Activated T-cell treated with anti-CD3 and anti-CD28 coated beads, Interleukin-2, amount 50 U/mL, for 72 hours (primary cell): ENCODE measurements around the gene PCDHB9. TPM values are rescaled to one million over a fixed set of nuclear protein-coding genes. Genes with fewer than 3 reads are reported as not detected.
A peak's percentile ranks its signal among the peaks of the same experiment; 100 is the strongest.
"Not testable (repeated sequence)": the region's sequence is repeated elsewhere in the genome, so short reads cannot be mapped to it uniquely, and the experiment has no call there.

Experiments
- ATAC-seq, 2 donors: fragments of 150-1000 bp; cut with Tn5 transposase; replicated peaks in 1 of 2; 2 replicates each; pipeline ENCODE4 v1.10.0; 2021; ENCODE audit warnings: moderate library complexity in 2 of 2, mild to moderate bottlenecking in 1 of 2
- DNase-seq, 2 donors: peaks; one replicate each; pipeline ENCODE4 v3.0.0; 2021 to 2022; ENCODE audit warnings: mixed read lengths in 1 of 2
- H3K27ac Mint-ChIP-seq: one replicate; pipeline ENCODE4 v1.8.0; 2022; ENCODE audit warnings: mild to moderate bottlenecking, moderate library complexity, mixed read lengths
- H3K27me3 Mint-ChIP-seq: one replicate; pipeline ENCODE4 v1.8.0; 2022; ENCODE audit warnings: low read depth, mixed read lengths
- H3K36me3 Mint-ChIP-seq, 2 donors: one replicate each; pipeline ENCODE4 v1.8.0; 2022; ENCODE audit warnings: mixed read lengths in 2 of 2, mild to moderate bottlenecking in 1 of 2; ENCODE audit not compliant: insufficient read depth in 2 of 2
- H3K4me1 Mint-ChIP-seq: one replicate; pipeline ENCODE4 v1.8.0; 2022; ENCODE audit warnings: low read depth, mixed read lengths
- H3K4me3 Mint-ChIP-seq, 2 donors: one replicate each; pipeline ENCODE4 v1.8.0; 2022; ENCODE audit warnings: mild to moderate bottlenecking in 2 of 2, mixed read lengths in 2 of 2, moderate library complexity in 2 of 2
- H3K9me3 Mint-ChIP-seq, 2 donors: one replicate each; pipeline ENCODE4 v1.8.0; 2022; ENCODE audit warnings: mixed read lengths in 2 of 2
- total RNA-seq, 2 donors: library from RNA; stranded (reverse); gene quantifications; one replicate each; pipeline ENCODE4 v1.2.3, GENCODE V29; 2022

PCDHB9 gene
- total RNA-seq, 2 donors from 2014 or later, result 0.05 TPM; not detected in 1

DNA sequence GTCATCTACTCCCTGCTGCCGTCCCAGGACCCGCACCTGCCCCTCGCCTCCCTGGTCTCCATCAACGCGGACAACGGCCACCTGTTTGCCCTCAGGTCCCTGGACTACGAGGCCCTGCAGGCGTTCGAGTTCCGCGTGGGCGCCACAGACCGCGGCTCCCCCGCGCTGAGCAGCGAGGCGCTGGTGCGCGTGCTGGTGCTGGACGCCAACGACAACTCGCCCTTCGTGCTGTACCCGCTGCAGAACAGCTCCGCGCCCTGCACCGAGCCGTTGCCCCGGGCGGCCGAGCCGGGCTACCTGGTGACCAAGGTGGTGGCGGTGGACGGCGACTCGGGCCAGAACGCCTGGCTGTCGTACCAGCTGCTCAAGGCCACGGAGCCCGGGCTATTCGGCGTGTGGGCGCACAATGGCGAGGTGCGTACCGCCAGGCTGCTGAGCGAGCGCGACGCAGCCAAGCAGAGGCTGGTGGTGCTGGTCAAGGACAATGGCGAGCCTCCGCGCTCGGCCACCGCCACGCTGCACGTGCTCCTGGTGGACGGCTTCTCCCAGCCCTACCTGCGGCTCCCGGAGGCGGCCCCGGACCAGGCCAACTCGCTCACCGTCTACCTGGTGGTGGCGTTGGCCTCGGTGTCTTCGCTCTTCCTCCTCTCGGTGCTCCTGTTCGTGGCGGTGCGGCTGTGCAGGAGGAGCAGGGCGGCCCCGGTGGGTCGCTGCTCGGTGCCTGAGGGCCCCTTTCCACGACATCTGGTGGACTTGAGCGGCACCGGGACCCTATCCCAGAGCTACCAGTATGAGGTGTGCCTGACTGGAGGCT lies 12.5 kb upstream of the PCDHB9 start:
- H3K36me3 Mint-ChIP-seq, H3K4me1 Mint-ChIP-seq, DNase-seq, H3K27ac Mint-ChIP-seq, H3K4me3 Mint-ChIP-seq, H3K27me3 Mint-ChIP-seq, H3K9me3 Mint-ChIP-seq, ATAC-seq: not testable (repeated sequence)

DNA sequence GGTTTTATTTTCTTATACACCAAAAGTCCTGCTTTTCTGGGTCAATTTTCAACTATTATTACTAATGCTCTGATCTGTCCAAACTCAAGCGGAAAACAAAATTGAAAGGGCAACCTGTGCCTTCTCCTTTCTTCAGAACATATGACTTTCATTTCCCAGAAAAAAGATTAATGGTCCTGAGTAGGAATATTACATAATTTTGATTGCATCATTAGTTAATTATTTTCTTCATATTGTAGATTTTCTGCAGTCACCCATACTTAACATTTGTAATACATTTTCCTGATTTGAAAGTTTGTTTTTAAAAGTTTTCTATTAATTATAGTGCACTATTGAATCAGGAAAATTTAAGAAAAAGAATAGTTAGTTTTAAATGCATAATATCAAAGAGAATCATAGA lies 11.0 kb upstream of the PCDHB9 start:
- no peaks in the 10 kb centered on the region for H3K9me3 Mint-ChIP-seq

DNA sequence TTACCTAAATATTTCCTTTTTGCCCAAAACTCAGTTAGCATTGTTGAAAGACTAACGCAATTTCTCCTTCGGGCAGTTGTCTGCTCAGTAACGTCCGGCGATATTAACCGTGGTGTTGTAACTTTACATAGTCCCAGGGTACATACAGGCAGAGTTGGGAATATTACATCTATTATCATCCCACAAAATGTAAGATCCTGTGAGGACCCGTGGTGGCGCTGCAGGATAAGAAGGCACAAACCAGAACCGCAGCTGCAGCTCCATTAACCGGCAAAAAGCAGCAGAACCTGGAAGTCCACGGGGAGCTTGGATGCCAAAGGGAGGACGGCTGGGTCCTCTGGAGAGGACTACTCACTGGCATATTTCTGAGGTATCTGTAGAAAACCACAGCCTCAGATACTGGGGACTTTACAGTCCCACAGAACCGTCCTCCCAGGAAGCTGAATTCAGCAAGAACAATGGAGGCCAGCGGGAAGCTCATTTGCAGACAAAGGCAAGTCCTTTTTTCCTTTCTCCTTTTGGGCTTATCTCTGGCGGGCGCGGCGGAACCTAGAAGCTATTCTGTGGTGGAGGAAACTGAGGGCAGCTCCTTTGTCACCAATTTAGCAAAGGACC lies 9.3 kb upstream of the PCDHB9 start, which contains the start of gene PCDHB8:
Gene PCDHB8, plus strand, starts transcription at position 214 of the 615 bp plus-strand sequence. Its CDS starts 245 bp downstream, at position 459.
- H3K27ac Mint-ChIP-seq, H3K4me1 Mint-ChIP-seq, H3K4me3 Mint-ChIP-seq, DNase-seq, H3K36me3 Mint-ChIP-seq, H3K9me3 Mint-ChIP-seq, ATAC-seq: not testable (repeated sequence)
- peaks cover 18% of the 10 kb centered on the region for H3K27me3 Mint-ChIP-seq

More for the DNA sequence above, 11.0 kb upstream of the PCDHB9 start:
- Mint-ChIP-seq H3K36me3 (peaks cover 3 to 4% of the 10 kb centered on the region in 2 donors), H3K27me3 (peaks cover 9% of the 10 kb centered on the region), H3K4me3 (no peak overlapping the region), H3K4me1 (peaks cover 3% of the 10 kb centered on the region), H3K27ac (no peak overlapping the region)
- ATAC-seq, result no peak
- DNase-seq, result no peak

DNA sequence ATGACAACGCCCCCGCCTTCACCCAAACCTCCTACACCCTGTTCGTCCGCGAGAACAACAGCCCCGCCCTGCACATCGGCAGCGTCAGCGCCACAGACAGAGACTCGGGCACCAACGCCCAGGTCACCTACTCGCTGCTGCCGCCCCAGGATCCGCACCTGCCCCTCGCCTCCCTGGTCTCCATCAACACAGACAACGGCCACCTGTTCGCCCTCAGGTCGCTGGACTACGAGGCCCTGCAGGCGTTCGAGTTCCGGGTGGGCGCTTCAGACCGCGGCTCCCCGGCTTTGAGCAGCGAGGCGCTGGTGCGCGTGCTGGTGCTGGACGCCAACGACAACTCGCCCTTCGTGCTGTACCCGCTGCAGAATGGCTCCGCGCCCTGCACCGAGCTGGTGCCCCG lies 7.6 kb upstream of the PCDHB9 start:
- not testable (repeated sequence) for H3K4me1 Mint-ChIP-seq, H3K36me3 Mint-ChIP-seq, H3K4me3 Mint-ChIP-seq, DNase-seq, H3K9me3 Mint-ChIP-seq, ATAC-seq, H3K27ac Mint-ChIP-seq
- H3K27me3 Mint-ChIP-seq, result peaks cover 20% of the 10 kb centered on the region

DNA sequence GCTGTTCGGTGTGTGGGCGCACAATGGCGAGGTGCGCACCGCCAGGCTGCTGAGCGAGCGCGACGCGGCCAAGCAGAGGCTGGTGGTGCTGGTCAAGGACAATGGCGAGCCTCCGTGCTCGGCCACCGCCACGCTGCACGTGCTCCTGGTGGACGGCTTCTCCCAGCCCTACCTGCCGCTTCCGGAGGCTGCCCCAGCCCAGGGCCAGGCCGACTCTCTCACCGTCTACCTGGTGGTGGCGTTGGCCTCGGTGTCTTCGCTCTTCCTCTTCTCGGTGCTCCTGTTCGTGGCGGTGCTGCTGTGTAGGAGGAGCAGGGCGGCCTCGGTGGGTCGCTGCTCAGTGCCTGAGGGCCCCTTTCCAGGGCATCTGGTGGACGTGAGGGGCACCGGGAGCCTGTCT lies 7.1 kb upstream of the PCDHB9 start:
- DNase-seq, H3K4me3 Mint-ChIP-seq, H3K27ac Mint-ChIP-seq, H3K4me1 Mint-ChIP-seq, H3K9me3 Mint-ChIP-seq, ATAC-seq: not testable (repeated sequence)
- Mint-ChIP-seq H3K27me3 (peaks cover 25% of the 10 kb centered on the region), H3K36me3 (peaks cover 0 to 13% of the 10 kb centered on the region in 2 donors)

DNA sequence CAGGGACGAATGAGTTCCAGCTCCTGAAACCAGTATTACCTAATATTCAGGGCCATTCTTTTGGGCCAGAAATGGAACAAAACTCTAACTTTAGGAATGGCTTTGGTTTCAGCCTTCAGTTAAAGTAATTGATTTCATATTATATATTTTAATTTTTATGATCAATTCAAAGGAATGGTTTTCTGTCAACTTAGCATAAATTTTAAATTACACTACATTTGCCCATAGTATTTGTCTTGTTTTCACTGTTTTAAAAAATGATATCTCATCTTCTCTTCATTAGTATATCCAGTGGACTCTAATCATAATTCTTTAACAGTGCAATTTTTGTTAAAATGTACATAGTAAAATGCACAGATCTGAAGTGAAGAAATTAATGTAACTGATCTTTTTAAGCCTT lies 6.6 kb upstream of the PCDHB9 start:
- DNase-seq, result no peak
- H3K9me3 Mint-ChIP-seq, result peaks cover 2 to 6% of the 10 kb centered on the region in 2 donors
- no peak overlapping the region for H3K27ac Mint-ChIP-seq
- no peak overlapping the region for H3K4me3 Mint-ChIP-seq
- no peak for ATAC-seq
- peaks cover 0 to 14% of the 10 kb centered on the region in 2 donors for H3K36me3 Mint-ChIP-seq
- H3K27me3 Mint-ChIP-seq, result peaks cover 25% of the 10 kb centered on the region
- no peaks in the 10 kb centered on the region for H3K4me1 Mint-ChIP-seq

DNA sequence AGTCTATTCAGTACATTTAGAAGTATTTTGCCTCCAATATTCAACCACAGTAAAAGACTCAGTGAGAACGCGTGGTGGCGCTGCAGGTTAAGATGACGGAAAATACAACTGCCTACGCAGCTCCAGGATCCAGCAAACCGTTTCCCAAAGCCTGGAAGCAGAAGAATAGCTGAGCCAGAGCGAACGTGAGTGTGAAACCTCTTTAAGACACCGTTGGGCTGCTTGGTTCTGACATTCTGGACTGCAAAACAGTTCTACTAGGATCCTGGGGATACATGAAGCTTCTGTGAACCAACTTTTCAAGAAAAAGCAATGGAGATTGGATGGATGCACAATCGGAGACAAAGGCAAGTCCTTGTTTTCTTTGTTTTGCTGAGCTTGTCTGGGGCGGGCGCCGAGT lies 4.7 kb upstream of the PCDHB9 start, which contains the start of gene PCDHB16:
Gene PCDHB16, plus strand, starts transcription at position 140 of the 400 bp plus-strand sequence. Its CDS starts 173 bp downstream, at position 313.
- DNase-seq, result no peak
- H3K36me3 Mint-ChIP-seq, result peaks cover 4 to 20% of the 10 kb centered on the region in 2 donors
- H3K27ac Mint-ChIP-seq, result no peak within 1 kb of the TSS

DNA sequence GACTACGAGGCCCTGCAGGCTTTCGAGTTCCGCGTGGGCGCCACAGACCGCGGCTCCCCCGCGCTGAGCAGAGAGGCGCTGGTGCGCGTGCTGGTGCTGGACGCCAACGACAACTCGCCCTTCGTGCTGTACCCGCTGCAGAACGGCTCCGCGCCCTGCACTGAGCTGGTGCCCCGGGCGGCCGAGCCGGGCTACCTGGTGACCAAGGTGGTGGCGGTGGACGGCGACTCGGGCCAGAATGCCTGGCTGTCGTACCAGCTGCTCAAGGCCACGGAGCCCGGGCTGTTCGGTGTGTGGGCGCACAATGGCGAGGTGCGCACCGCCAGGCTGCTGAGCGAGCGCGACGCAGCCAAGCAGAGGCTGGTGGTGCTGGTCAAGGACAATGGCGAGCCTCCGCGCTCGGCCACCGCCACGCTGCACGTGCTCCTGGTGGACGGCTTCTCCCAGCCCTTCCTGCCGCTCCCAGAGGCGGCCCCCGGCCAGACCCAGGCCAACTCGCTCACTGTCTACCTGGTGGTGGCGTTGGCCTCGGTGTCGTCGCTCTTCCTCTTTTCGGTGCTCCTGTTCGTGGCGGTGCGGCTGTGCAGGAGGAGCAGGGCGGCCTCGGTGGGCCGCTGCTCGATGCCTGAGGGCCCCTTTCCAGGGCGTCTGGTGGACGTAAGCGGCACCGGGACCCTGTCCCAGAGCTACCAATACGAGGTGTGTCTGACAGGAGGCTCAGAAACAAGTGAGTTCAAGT lies 2.7 kb upstream of the PCDHB9 start:
- H3K4me3 Mint-ChIP-seq, H3K4me1 Mint-ChIP-seq, ATAC-seq, H3K27ac Mint-ChIP-seq, DNase-seq: not testable (repeated sequence)
- H3K9me3 Mint-ChIP-seq, result peaks cover 2 to 15% of the 10 kb centered on the region in 2 donors
- peaks cover 7 to 25% of the 10 kb centered on the region in 2 donors for H3K36me3 Mint-ChIP-seq
- H3K27me3 Mint-ChIP-seq, result peaks cover 53% of the 10 kb centered on the region

More for the DNA sequence above, 4.7 kb upstream of the PCDHB9 start, which contains the start of gene PCDHB16:
- no peak for ATAC-seq
- Mint-ChIP-seq H3K27me3 (peaks cover 38% of the 10 kb centered on the region), H3K9me3 (peaks cover 2 to 10% of the 10 kb centered on the region in 2 donors), H3K4me3 (no peak within 1 kb of the TSS), H3K4me1 (no peaks in the 10 kb centered on the region)

DNA sequence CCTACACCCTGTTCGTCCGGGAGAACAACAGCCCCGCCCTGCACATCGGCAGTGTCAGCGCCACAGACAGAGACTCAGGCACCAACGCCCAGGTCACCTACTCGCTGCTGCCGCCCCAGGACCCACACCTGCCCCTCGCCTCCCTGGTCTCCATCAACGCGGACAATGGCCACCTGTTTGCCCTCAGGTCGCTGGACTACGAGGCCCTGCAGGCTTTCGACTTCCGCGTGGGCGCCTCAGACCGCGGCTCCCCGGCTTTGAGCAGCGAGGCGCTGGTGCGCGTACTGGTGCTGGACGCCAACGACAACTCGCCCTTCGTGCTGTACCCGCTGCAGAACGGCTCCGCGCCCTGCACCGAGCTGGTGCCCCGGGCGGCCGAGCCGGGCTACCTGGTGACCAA lies 1.7 kb downstream of the PCDHB9 start:
- peaks cover 56% of the 10 kb centered on the region for H3K27me3 Mint-ChIP-seq
- not testable (repeated sequence) for H3K4me1 Mint-ChIP-seq, H3K27ac Mint-ChIP-seq, H3K4me3 Mint-ChIP-seq, H3K9me3 Mint-ChIP-seq, DNase-seq, ATAC-seq
- H3K36me3 Mint-ChIP-seq, result peaks cover 12 to 25% of the 10 kb centered on the region in 2 donors

DNA sequence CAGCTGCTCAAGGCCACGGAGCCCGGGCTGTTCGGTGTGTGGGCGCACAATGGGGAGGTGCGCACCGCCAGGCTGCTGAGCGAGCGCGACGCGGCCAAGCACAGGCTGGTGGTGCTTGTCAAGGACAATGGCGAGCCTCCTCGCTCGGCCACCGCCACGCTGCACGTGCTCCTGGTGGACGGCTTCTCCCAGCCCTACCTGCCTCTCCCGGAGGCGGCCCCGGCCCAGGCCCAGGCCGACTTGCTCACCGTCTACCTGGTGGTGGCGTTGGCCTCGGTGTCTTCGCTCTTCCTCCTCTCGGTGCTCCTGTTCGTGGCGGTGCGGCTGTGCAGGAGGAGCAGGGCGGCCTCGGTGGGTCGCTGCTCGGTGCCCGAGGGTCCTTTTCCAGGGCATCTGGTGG lies 2.2 kb downstream of the PCDHB9 start:
- Mint-ChIP-seq H3K27me3 (peaks cover 55% of the 10 kb centered on the region), H3K36me3 (peaks cover 12 to 26% of the 10 kb centered on the region in 2 donors)
- not testable (repeated sequence) for H3K4me3 Mint-ChIP-seq, DNase-seq, H3K27ac Mint-ChIP-seq, H3K9me3 Mint-ChIP-seq, H3K4me1 Mint-ChIP-seq, ATAC-seq

DNA sequence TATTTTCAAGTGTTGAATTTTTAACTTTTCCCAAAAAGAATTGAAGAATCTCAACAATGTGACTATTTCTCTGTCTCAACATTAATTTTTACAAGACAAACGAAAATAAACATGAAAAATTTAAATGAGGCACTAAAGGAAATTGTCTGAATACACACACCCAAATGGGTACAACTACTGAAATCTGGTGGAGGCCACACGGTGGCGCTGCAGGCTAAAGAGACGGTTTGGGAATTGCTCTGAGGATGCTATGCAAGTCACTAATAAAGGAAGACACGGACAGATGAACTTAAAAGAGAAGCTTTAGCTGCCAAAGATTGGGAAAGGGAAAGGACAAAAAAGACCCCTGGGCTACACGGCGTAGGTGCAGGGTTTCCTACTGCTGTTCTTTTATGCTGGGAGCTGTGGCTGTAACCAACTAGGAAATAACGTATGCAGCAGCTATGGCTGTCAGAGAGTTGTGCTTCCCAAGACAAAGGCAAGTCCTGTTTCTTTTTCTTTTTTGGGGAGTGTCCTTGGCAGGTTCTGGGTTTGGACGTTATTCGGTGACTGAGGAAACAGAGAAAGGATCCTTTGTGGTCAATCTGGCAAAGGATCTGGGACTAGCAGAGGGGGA lies 5.3 kb downstream of the PCDHB9 start, which contains the start of gene PCDHB10:
Gene PCDHB10, plus strand, starts transcription at position 244 of the 616 bp plus-strand sequence. Its CDS starts 200 bp downstream, at position 444.
- Mint-ChIP-seq H3K27ac (no peak within 1 kb of the TSS), H3K9me3 (peaks cover 4 to 9% of the 10 kb centered on the region in 2 donors), H3K4me3 (no peak within 1 kb of the TSS), H3K4me1 (no peaks in the 10 kb centered on the region), H3K27me3 (peaks cover 39% of the 10 kb centered on the region), H3K36me3 (peaks cover 10 to 21% of the 10 kb centered on the region in 2 donors)
- ATAC-seq (no peak), DNase-seq (peak; percentile 17 to 50)

DNA sequence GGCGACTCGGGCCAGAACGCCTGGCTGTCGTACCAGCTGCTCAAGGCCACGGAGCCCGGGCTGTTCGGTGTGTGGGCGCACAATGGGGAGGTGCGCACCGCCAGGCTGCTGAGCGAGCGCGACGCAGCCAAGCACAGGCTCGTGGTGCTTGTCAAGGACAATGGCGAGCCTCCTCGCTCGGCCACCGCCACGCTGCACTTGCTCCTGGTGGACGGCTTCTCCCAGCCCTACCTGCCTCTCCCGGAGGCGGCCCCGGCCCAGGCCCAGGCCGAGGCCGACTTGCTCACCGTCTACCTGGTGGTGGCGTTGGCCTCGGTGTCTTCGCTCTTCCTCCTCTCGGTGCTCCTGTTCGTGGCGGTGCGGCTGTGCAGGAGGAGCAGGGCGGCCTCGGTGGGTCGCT lies 7.4 kb downstream of the PCDHB9 start:
- peaks cover 41% of the 10 kb centered on the region for H3K27me3 Mint-ChIP-seq
- not testable (repeated sequence) for H3K4me3 Mint-ChIP-seq, H3K9me3 Mint-ChIP-seq, H3K27ac Mint-ChIP-seq, ATAC-seq, DNase-seq, H3K4me1 Mint-ChIP-seq
- peaks cover 9 to 22% of the 10 kb centered on the region in 2 donors for H3K36me3 Mint-ChIP-seq
